IMR-90 (cell line): Measurements from ENCODE around the gene C12orf75. TPM values are rescaled to one million over a fixed set of nuclear protein-coding genes. Genes with fewer than 3 reads are reported as not detected.
A peak's percentile ranks its signal among the peaks of the same experiment; 100 is the strongest.

ENCODE experiments used
- ATAC-seq: fragments of 200-7000 bp; cut with Tn5 transposase; 2 replicates; pipeline ENCODE4 v1.9.1; 2020; ENCODE audit warnings: low read depth, mild to moderate bottlenecking, moderate library complexity
- BruUV-seq: library from RNA; stranded (reverse); fragments of 400-500 nt; replicated peaks from 2 replicates; lab custom pipeline; 2021; lab: Mats Ljungman, UMichigan
- CTCF ChIA-PET: fragments of 300-600 bp; formaldehyde crosslinking; extraction: SDS; loops from one replicate; lab custom pipeline; 2021; ENCODE audit warnings: antibody characterized with exemption; lab: Yijun Ruan, JAX
- POLR2A ChIA-PET: fragments of 300-600 bp; sonication (Branson Sonifier 250); formaldehyde crosslinking; loops from one replicate; lab custom pipeline; 2022; ENCODE audit warnings: antibody characterized with exemption; ENCODE audit not compliant: unreplicated experiment; lab: Charles Lee
- DNase-seq: peaks from one replicate; pipeline ENCODE4 v3.0.0; 2013
- H2AFZ ChIP-seq: replicated peaks from 2 replicates; pipeline ENCODE3; 2013; ENCODE audit warnings: low read length, mild to moderate bottlenecking; ENCODE audit not compliant: poor library complexity
- H2AK5ac ChIP-seq: 2 replicates; pipeline ENCODE4 v1.6.1; 2013; ENCODE audit warnings: low read depth, low read length, inconsistent platforms
- H2AK9ac ChIP-seq: replicated peaks from 2 replicates; pipeline ENCODE3; 2013; ENCODE audit warnings: mild to moderate bottlenecking, low read depth, low read length, moderate library complexity; ENCODE audit not compliant: poor library complexity
- H2BK120ac ChIP-seq: 2 replicates; pipeline ENCODE4 v1.6.1; 2013; ENCODE audit warnings: low read depth, low read length, inconsistent platforms
- H2BK15ac ChIP-seq: 3 replicates; pipeline ENCODE4 v1.6.1; 2013; ENCODE audit warnings: low read depth, low read length, inconsistent platforms
- H2BK20ac ChIP-seq: 2 replicates; pipeline ENCODE4 v1.6.1; 2013; ENCODE audit warnings: low read depth, mild to moderate bottlenecking, inconsistent platforms, low read length, moderate library complexity
- H2BK5ac ChIP-seq: 2 replicates; pipeline ENCODE4 v1.6.1; 2013; ENCODE audit warnings: mild to moderate bottlenecking, low read depth, low read length, inconsistent platforms; ENCODE audit not compliant: poor library complexity, severe bottlenecking
- H3K14ac ChIP-seq: replicated peaks from 2 replicates; pipeline ENCODE4 v1.6.1; 2013; ENCODE audit warnings: low read depth, low read length, inconsistent platforms
- H3K18ac ChIP-seq: 2 replicates; pipeline ENCODE4 v1.6.1; 2013; ENCODE audit warnings: low read depth, low read length, control low read depth
- H3K23ac ChIP-seq: 2 replicates; pipeline ENCODE4 v1.6.1; 2013; ENCODE audit warnings: low read depth, low read length, inconsistent platforms
- H3K27ac ChIP-seq: 2 replicates; pipeline ENCODE4 v1.5.1; 2013; ENCODE audit warnings: mild to moderate bottlenecking, control low read depth, low read length; ENCODE audit not compliant: insufficient read depth
- H3K27me3 ChIP-seq: 2 replicates; pipeline ENCODE4 v1.6.1; 2013; ENCODE audit warnings: low read length; ENCODE audit not compliant: control insufficient read depth, insufficient read depth
- H3K36me3 ChIP-seq: 2 replicates; pipeline ENCODE4 v1.6.1; 2013; ENCODE audit warnings: low read length, mixed read lengths; ENCODE audit not compliant: control insufficient read depth, insufficient read depth
- H3K4ac ChIP-seq: 2 replicates; pipeline ENCODE4 v1.6.1; 2013; ENCODE audit warnings: low read depth, low read length, inconsistent platforms
- H3K4me1 ChIP-seq: 2 replicates; pipeline ENCODE4 v1.6.1; 2013; ENCODE audit warnings: low read length, mixed read lengths; ENCODE audit not compliant: control insufficient read depth, insufficient read depth
- H3K4me2 ChIP-seq: 2 replicates; pipeline ENCODE4 v1.6.1; 2013; ENCODE audit warnings: low read depth, mild to moderate bottlenecking, control low read depth, low read length, moderate library complexity
- H3K4me3 ChIP-seq: 2 replicates; pipeline ENCODE4 v1.5.1; 2013; ENCODE audit warnings: low read depth, mild to moderate bottlenecking, control low read depth, low read length, moderate library complexity; ENCODE audit not compliant: insufficient read depth
- H3K56ac ChIP-seq: 2 replicates; pipeline ENCODE4 v1.6.1; 2013; ENCODE audit warnings: low read length, inconsistent platforms; ENCODE audit not compliant: insufficient read depth; ENCODE audit errors: extremely low read depth
- H3K79me1 ChIP-seq, 2 experiments: 2 replicates each; pipeline ENCODE4 v1.6.1; 2013; ENCODE audit warnings: low read length in 2 of 2, inconsistent platforms in 1 of 2, low read depth in 1 of 2
- H3K9ac ChIP-seq: 2 replicates; pipeline ENCODE4 v1.6.1; 2013; ENCODE audit warnings: low read depth, low read length, control low read depth
- H3K9me1 ChIP-seq: 2 replicates; pipeline ENCODE4 v1.6.1; 2013; ENCODE audit warnings: low read length, inconsistent platforms; ENCODE audit not compliant: insufficient read depth
- H3K9me3 ChIP-seq: 2 replicates; pipeline ENCODE4 v1.6.1; 2013; ENCODE audit warnings: low read length; ENCODE audit not compliant: control insufficient read depth, insufficient read depth
- H4K20me1 ChIP-seq: 2 replicates; pipeline ENCODE4 v1.6.1; 2013; ENCODE audit warnings: low read length, inconsistent platforms; ENCODE audit not compliant: insufficient read depth
- H4K5ac ChIP-seq: 2 replicates; pipeline ENCODE4 v1.6.1; 2013; ENCODE audit warnings: mild to moderate bottlenecking, low read depth, low read length, control low read depth
- H4K8ac ChIP-seq, 2 experiments: 2 replicates each; pipeline ENCODE4 v1.6.1; 2013; ENCODE audit warnings: low read depth in 2 of 2, low read length in 2 of 2, control low read depth in 1 of 2, inconsistent platforms in 1 of 2
- H4K91ac ChIP-seq: 2 replicates; pipeline ENCODE4 v1.6.1; 2013; ENCODE audit warnings: low read depth, low read length, inconsistent platforms; ENCODE audit not compliant: insufficient read depth
- BHLHE40 ChIP-seq: fragments of 150-350 bp; IDR thresholded peaks from 2 replicates; pipeline ENCODE4 v1.6.1; 2016; ENCODE audit warnings: mild to moderate bottlenecking, low read depth, low read length
- CEBPB ChIP-seq: IDR thresholded peaks from 2 replicates; pipeline ENCODE4 v1.6.1; 2012; ENCODE audit warnings: low read depth, low read length, improper control_type of control experiment
- CHD1 ChIP-seq: IDR thresholded peaks from 2 replicates; pipeline ENCODE4 v1.6.1; 2012; ENCODE audit warnings: low read depth, low read length, improper control_type of control experiment
- MAZ ChIP-seq: IDR thresholded peaks from 2 replicates; pipeline ENCODE4 v1.6.1; 2012; ENCODE audit warnings: low read depth, mild to moderate bottlenecking, low read length, improper control_type of control experiment, moderate library complexity, borderline replicate concordance
- MXI1 ChIP-seq: IDR thresholded peaks from 2 replicates; pipeline ENCODE4 v1.6.1; 2012; ENCODE audit warnings: low read depth, mild to moderate bottlenecking, low read length, moderate library complexity, borderline replicate concordance
- NFE2L2 ChIP-seq: fragments of 150-350 bp; IDR thresholded peaks from 2 replicates; pipeline ENCODE4 v1.6.1; 2016; ENCODE audit warnings: low read depth, mild to moderate bottlenecking, low read length
- POLR2A ChIP-seq: IDR thresholded peaks from 2 replicates; pipeline ENCODE4 v1.6.1; 2012; ENCODE audit warnings: mild to moderate bottlenecking, low read depth, low read length
- RAD21 ChIP-seq: IDR thresholded peaks from 2 replicates; pipeline ENCODE4 v1.6.1; 2012; ENCODE audit warnings: low read length, improper control_type of control experiment
- RCOR1 ChIP-seq: IDR thresholded peaks from 2 replicates; pipeline ENCODE4 v1.6.1; 2012; ENCODE audit warnings: mild to moderate bottlenecking, low read length, improper control_type of control experiment; ENCODE audit not compliant: insufficient replicate concordance
- RFX5 ChIP-seq: IDR thresholded peaks from 2 replicates; pipeline ENCODE4 v1.8.0; 2012; ENCODE audit warnings: low read depth, mild to moderate bottlenecking, low read length, moderate library complexity
- SMC3 ChIP-seq: fragments of 150-350 bp; IDR thresholded peaks from 2 replicates; pipeline ENCODE4 v1.6.1; 2016; ENCODE audit warnings: low read depth, mild to moderate bottlenecking, antibody characterized with exemption, low read length, moderate library complexity
- USF2 ChIP-seq: fragments of 150-350 bp; IDR thresholded peaks from 2 replicates; pipeline ENCODE4 v1.6.1; 2017; ENCODE audit warnings: mild to moderate bottlenecking, antibody characterized with exemption, low read length, low read depth
- WGBS, 2 experiments: methylation state at CpG; one replicate each; pipeline versions ENCODE4 v1.1.5 to v1.1.7; 2013; ENCODE audit warnings: missing lambda C conversion rate in 2 of 2; ENCODE audit not compliant: insufficient read length in 1 of 2; ENCODE audit errors: extremely low coverage in 2 of 2; 5-methylcytosine and 5-hydroxymethylcytosine counted together
- dilution Hi-C: fragments of 300-500 bp; cut with HindIII; formaldehyde crosslinking; loops from one replicate; pipeline ENCODE4 v1.14.3; 2018; ENCODE audit warnings: low sequenced_read_pairs; ENCODE audit not compliant: unreplicated experiment
- in situ Hi-C: fragments of 300-500 bp; cut with MboI; formaldehyde crosslinking; loops from 3 replicates; pipeline ENCODE4 v1.14.3; 2019; ENCODE audit warnings: low sequenced_read_pairs, inconsistent platforms, mixed read lengths
- intact Hi-C: fragments of 100-400 bp; cut with micrococcal nuclease; formaldehyde crosslinking; loops from 2 replicates; pipeline ENCODE4 v1.10.0; 2022
- polyA plus RNA-seq, 3 experiments: library from polyadenylated mRNA; depleted of rRNA; stranded (reverse); fragments of >200 nt; gene quantifications; 2 replicates each; pipeline ENCODE4 v1.2.3, GENCODE V29; 2012; ENCODE audit warnings: low replicate concordance in 1 of 3
- total RNA-seq: library from RNA; depleted of rRNA; stranded (reverse); fragments of >200 nt; gene quantifications from 2 replicates; pipeline ENCODE4 v1.2.3, GENCODE V29; 2012
- TF ChIP-seq, protein P1 (sequence below): conservative IDR thresholded peaks from 2 replicates; pipeline ENCODE4 v1.5.1; 2012; ENCODE audit warnings: mild to moderate bottlenecking, low read depth, low read length, improper control_type of control experiment
- TF ChIP-seq, protein P2 (sequence below): fragments of 150-350 bp; IDR thresholded peaks from 2 replicates; pipeline ENCODE4 v1.6.1; 2016; ENCODE audit warnings: low read depth, mild to moderate bottlenecking, low read length, moderate library complexity, borderline replicate concordance

C12orf75 gene
- total and polyA plus RNA-seq, 2 of the 4 experiments (the other 2 are of a cell fraction) = 145 to 278 TPM

GRCh38 chr12:105329926-105330282 is 587 bp upstream of the C12orf75 start:
- H2AK9ac ChIP-seq = peak overlapping the region; percentile 1
- no peaks in the 10 kb centered on the region for H3K9me3 ChIP-seq
- peak overlapping the region; percentile 63; the same call in 1 of the 2 replicates for H2BK20ac ChIP-seq
- dilution Hi-C loops (no loop called here), in situ Hi-C loops (no loop called here), intact Hi-C loops (loop anchor here (2.0 to 5.0 kb wide), 2 partner anchors 37 to 53 kb away; no protein-coding TSS in a partner anchor)
- no peak overlapping the region for H3K56ac ChIP-seq
- H3K36me3 ChIP-seq = no peaks in the 10 kb centered on the region
- ChIA-PET POLR2A (no interaction called here), CTCF (no interaction called here)
- H2AFZ ChIP-seq = peak overlapping the region; percentile 84
- H2BK15ac ChIP-seq = peak overlapping the region; percentile 12; the same call in 2 of the 3 replicates
- peak overlapping the region; percentile 37; the same call in 1 of the 2 replicates for H3K9ac ChIP-seq
- no peak overlapping the region for H4K5ac ChIP-seq
- no peak overlapping the region for H3K18ac ChIP-seq
- no peak overlapping the region for H2BK5ac ChIP-seq
- no TSS peak for BruUV-seq
- ATAC-seq = no peak
- peaks cover 5 to 20% of the 10 kb centered on the region in 2 experiments; a peak in 3 of 4 replicates for H3K79me1 ChIP-seq
- no peak overlapping the region; the same call in 1 of the 2 replicates for H3K14ac ChIP-seq
- peak overlapping the region; percentile 26 for H3K4ac ChIP-seq
- H3K4me2 ChIP-seq = peak overlapping the region; percentile 97
- peak overlapping the region; percentile 94 for H2AK5ac ChIP-seq
- H4K20me1 ChIP-seq = peaks cover 10% of the 10 kb centered on the region; the same call in 1 of the 2 replicates
- peak overlapping the region; percentile 73 to 74; a peak in 3 of 4 replicates for H4K8ac ChIP-seq
- H3K4me3 ChIP-seq = peak overlapping the region; percentile 57; the same call in 1 of the 2 replicates
- TF ChIP-seq RAD21 = no peak
- TF ChIP-seq SMC3 = no peak
- no peak for TF ChIP-seq RFX5
- TF ChIP-seq MXI1 = no peak
- TF ChIP-seq, protein P1, sequence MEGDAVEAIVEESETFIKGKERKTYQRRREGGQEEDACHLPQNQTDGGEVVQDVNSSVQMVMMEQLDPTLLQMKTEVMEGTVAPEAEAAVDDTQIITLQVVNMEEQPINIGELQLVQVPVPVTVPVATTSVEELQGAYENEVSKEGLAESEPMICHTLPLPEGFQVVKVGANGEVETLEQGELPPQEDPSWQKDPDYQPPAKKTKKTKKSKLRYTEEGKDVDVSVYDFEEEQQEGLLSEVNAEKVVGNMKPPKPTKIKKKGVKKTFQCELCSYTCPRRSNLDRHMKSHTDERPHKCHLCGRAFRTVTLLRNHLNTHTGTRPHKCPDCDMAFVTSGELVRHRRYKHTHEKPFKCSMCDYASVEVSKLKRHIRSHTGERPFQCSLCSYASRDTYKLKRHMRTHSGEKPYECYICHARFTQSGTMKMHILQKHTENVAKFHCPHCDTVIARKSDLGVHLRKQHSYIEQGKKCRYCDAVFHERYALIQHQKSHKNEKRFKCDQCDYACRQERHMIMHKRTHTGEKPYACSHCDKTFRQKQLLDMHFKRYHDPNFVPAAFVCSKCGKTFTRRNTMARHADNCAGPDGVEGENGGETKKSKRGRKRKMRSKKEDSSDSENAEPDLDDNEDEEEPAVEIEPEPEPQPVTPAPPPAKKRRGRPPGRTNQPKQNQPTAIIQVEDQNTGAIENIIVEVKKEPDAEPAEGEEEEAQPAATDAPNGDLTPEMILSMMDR = no peak
- TF ChIP-seq RCOR1 = no peak
- TF ChIP-seq USF2 = no peak
- TF ChIP-seq POLR2A = no peak
- TF ChIP-seq CEBPB = no peak
- no peak for TF ChIP-seq NFE2L2
- TF ChIP-seq BHLHE40 = no peak
- no peak for TF ChIP-seq CHD1
- TF ChIP-seq, protein P2, sequence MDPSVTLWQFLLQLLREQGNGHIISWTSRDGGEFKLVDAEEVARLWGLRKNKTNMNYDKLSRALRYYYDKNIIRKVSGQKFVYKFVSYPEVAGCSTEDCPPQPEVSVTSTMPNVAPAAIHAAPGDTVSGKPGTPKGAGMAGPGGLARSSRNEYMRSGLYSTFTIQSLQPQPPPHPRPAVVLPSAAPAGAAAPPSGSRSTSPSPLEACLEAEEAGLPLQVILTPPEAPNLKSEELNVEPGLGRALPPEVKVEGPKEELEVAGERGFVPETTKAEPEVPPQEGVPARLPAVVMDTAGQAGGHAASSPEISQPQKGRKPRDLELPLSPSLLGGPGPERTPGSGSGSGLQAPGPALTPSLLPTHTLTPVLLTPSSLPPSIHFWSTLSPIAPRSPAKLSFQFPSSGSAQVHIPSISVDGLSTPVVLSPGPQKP = no peak
- no peak for TF ChIP-seq MAZ
- H3K9me1 ChIP-seq = peaks cover 6% of the 10 kb centered on the region; the same call in 1 of the 2 replicates
- no peak for DNase-seq
- peaks cover 18% of the 10 kb centered on the region for H3K4me1 ChIP-seq
- H3K27me3 ChIP-seq = no peaks in the 10 kb centered on the region
- H3K23ac ChIP-seq = peak overlapping the region; percentile 70; the same call in 1 of the 2 replicates
- 20% methylated on average over 2 of the region's 9 CpGs; no CpG with 5 or more reads in 1 of the 2 experiments for WGBS, 2 experiments
- peak overlapping the region; percentile 18; the same call in 1 of the 2 replicates for H3K27ac ChIP-seq
- H2BK120ac ChIP-seq = peak overlapping the region; percentile 42
- H4K91ac ChIP-seq = peak overlapping the region; percentile 55
